Glomerular visceral epithelial cell (primary cell): ENCODE data around the gene PLAC8.
"Not testable (repeated sequence)": the region's sequence is repeated elsewhere in the genome, so short reads cannot be mapped to it uniquely, and the experiment has no call there.

Experiments used
- DNase-seq: peaks from one replicate; pipeline ENCODE4 v3.0.0-alpha.2; 2016; ENCODE audit errors: extremely low spot score

Gene PLAC8

GRCh38 chr4:83114576-83114975, at the start of gene PLAC8:
Gene PLAC8, minus strand, starts transcription at chr4:83114729. Its CDS starts 6,808 bp downstream, at chr4:83107921.
- DNase-seq, result peak; percentile 26

DNA sequence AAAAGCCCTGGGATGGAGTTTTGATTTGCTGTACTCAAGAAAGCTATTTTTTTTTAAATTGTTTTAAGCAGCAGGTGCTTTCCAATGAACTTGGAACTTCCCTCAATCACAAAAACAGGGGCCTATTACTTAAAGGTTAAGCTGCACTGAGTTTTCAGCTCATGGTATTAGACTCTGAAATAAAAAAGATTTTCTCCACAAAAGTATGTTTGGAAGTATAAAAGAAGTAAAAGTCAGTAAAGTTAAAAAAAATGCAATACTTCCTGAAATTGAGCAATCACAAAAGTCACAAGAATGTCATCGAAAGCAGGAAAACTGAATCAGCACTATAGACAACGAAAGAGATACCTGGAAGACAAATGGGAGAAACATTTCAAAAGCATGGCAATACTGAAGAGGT, 38.9 kb upstream of the PLAC8 start:
- no peak for DNase-seq

DNA sequence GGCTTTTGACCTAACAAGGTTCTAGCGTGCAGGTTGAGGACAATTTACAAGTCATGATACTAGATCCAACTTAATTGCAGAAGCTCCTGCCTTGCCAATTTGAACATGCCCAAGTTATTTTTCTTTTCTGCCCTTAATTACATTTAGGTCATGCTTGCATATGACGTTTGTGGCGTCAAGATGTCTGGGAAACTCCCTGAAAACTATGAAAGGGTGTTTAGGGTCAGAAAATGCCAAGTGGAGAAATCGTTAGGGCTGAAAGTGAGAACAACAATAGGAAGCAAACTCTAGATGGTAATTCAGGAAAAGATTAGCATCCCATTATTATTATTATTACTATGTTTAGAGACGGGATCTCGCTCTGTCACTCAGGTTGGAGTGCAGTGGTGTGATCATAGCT, 38.2 kb upstream of the PLAC8 start:
- DNase-seq, result no peak

GRCh38 chr4:83151651-83152050, 37.1 kb upstream of the PLAC8 start:
- no peak for DNase-seq

DNA sequence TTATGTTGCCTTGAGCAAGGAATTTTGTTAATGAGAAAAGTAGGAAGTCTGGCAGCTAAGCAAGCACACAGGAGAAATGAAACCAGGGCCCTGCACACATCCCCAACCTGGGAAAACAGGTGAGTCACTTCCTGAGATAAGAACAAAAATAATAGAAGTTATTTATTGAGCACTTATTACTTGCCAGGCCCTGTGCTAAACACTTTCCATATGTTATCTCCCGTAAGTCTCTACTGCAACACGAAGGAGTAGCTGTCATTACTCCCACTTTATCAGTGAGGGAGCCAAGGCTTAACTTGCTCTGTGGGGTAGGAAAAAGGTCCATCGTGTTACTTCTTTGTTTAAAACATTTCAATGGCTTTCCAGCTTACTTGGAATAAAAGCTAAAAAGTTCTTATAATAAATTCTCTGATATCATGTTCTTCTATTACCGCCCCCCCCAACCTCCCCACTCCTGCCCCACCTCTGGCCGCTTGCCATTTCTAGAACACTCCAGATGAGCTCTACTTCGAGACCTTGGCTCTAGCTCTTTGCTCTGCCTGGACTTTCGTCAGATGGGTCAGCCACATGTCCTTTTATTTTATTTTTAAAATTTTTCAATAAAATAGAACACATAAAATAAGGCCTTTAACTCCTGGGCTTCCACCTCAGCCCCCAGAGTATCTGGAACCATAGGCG, 36.3 kb upstream of the PLAC8 start:
- DNase-seq, result peak; percentile 40

DNA sequence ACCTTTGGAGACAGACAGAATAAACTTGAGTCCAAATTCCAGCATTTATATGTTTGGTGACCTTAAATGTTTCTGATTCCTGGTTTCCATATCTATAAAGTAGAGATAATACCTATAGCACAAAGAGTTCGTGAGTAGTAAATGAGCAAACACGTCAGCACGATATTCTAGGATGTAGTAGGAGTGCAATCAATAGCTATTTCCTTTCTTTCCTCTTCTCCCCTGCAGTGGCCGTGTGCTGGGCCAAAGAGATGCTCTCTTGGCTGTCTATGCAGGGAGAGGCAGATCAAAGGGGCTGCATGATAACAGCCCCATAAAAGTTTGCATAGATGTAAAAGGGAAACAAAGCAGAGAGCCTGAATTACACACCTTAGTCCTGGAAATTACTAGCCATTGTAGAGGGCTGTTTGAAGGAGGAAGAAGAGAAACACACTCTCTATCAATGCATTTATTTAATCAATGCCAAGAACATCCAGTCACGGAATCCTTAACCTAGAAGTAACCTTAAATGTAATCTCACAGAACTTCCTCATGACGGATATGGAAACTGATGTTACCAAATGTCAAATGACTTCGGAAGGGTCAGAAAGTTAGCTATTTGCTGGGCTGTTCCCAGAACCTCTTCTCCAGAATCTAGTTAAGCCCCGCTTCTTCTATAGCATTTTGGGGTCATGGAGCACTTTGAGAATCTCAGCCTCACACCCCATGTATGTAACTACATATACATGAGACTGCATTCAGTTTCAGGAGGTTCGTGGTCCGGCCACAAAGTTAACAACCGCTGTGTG, 35.5 kb upstream of the PLAC8 start:
- no peak for DNase-seq

- DNase-seq, result no peak
Measured at GRCh38 chr4:83146841-83147240, 32.3 kb upstream of the PLAC8 start.

DNA sequence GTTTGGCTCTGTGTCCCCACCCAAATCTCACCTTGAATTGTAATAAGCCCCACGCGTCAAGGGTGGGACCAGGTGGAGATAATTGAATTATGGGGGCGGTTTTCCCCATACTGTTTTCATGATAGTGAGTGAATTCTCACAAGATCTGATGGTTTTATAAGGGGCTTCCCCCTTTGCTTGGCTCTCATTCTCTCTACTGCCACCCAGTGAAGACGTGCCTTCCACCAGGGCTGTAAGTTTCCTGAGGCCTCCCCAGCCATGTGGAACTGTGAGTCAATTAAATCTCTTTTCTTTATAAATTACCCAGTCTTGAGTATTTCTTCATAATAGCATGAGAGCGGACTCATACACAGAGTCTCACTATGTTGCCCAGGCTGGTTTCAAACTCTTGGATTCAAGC, 31.2 kb upstream of the PLAC8 start:
- DNase-seq, result not testable (repeated sequence)

DNA sequence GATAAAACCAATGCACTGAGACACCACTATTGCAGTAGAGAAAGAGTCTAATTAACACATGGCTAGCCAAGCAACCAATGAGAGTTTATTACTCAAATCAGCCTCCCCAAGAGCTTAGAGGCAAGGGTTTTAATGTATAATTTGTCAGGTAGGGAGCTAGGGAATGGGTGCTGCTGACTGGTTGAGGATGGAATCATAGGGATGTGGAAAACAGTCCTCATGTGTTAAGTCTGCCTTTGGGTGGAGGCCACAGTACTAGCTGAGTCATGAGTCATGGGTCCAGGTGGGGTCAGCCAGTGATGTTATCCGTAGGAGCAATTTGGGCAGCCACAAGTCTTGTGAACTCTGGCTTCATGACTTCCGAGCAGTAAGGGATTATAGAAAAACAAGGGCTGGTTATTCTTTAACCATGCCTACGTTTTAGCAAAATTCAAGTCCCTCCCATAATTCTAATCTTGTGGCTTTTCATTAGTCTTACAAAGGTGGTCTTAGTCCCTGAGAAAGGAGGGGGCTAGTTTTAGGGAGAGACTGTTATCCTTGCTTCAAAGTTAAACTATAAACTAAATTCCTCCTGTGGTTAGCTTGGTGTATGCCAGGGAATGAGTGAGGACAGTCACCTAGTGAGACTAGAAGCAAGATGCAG, 25.1 kb upstream of the PLAC8 start:
- peak; percentile 95 for DNase-seq

DNA sequence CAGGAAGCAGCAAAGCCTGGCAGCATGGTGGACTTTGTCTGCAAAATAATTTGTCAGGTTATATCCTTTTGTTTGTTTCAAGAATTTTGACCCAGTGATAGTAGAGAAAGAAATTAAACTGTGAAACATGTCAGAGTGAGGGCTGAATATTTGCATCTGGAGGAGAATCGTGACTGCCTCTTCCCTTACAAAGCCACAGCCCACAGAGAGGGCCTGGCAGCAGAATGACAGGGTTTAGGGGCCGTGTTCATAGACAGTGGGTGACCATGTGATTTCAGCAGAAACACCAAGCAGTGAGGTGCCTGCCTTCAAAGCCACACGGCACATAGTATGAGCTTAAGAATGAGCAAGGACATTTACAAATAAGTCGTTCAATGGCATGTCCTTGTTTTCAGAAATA, 24.4 kb upstream of the PLAC8 start:
- no peak for DNase-seq

DNA sequence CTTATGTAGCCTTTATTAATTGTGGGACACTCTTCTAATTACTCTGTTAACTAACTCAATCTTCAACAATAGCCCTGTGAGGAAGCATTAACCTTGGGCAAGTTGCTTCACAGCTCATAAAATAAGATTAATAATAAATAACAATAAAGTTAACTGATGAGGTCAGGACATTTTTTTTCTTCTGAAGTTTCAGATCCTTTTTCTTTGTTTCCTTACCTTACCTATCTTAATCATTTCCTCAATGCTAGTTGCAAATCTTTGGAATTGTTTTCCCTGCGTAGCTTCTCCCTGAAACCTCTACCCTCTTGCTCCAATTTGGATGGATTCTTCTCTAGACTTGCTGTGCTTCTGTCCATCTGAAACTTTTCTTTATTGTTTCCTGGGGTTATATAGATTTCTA, 17.5 kb upstream of the PLAC8 start:
- no peak for DNase-seq

DNA sequence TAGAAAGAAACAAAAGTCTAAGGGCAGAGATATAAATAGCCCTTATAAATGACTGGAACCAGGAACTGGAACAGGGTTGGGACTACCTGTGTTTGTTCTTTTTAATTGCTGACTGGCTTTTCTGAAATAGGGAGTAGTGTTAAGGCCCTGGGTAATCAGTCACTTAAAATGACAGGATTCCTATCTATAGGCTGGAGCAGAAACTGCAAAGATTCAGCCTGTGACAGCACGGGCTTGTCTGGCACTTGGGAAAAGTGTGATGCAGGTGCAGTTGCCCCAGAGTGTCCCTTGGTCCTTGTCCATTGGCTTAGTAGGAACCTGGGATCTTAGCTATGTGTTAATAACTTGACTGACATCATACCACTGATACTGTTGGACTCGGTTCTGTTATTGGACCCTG, 14.7 kb upstream of the PLAC8 start:
- DNase-seq, result no peak

- peak; percentile 81 for DNase-seq
Measured at GRCh38 chr4:83128240-83128929, 13.9 kb upstream of the PLAC8 start.

- DNase-seq, result no peak
Measured at GRCh38 chr4:83125738-83126141, 11.2 kb upstream of the PLAC8 start.

DNA sequence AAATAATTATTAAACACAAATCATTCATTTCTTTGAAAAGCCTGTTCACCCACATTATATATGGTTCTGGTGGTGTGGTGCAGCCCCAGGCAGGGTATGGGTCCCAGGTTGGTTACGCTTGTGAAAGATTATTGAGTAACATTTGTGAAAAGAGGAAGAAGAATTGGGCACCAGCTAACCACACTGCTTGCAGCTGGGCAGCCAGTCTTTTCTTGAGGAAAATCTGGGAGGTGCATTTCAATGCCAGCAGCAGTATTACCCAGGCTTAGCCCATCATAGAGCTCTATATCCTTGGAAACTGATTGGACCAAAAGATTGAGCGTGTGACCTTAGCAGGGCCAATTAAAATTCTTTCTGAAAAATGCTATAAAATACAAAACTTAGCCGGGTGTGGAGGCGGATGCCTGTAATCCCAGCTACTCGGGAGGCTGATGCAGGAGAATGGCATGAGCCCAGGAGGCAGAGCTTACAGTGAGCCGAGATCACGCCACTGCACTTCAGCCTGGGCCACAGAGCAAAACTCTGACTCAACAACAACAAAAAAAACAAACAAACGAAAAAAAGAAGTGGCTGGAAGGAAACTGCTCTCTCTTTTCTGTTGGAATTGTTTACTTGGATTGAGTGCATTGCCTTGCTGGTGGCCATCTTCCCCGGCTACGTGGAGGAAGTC, 9.7 kb upstream of the PLAC8 start:
- DNase-seq, result no peak

DNA sequence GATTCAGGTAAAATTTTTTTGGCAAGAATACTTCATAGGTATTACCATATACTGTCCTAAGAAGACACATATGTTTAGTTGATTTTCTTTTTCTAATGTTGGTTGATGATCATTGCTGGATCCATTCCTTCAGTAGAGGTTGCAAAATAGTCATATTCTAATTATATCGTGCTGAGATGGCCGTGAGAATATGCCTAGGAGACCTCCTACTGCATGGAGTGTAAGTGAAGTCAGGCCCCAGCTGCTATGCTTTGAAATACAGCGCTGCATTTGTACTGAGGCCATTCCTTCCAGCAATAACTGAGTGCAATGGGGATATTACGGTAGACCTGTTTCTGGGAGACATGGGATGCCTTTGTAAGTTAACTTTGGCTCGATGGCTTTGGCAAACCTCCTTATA, 6.7 kb upstream of the PLAC8 start:
- DNase-seq, result no peak

- DNase-seq, result no peak
Measured at GRCh38 chr4:83118869-83119268, 4.3 kb upstream of the PLAC8 start.

- DNase-seq, result no peak
Measured at GRCh38 chr4:83115656-83116285, 1.2 kb upstream of the PLAC8 start.

GRCh38 chr4:83115000-83115399, 471 bp upstream of the PLAC8 start:
- DNase-seq, result peak; percentile 30

GRCh38 chr4:83113429-83113786, 1.1 kb downstream of the PLAC8 start:
- peak; percentile 62 for DNase-seq

- peak; percentile 54 for DNase-seq
Measured at GRCh38 chr4:83112678-83113428, 1.7 kb downstream of the PLAC8 start.
